Measurements from ENCODE around the gene CNBD2. TPM values are rescaled to one million over a fixed set of nuclear protein-coding genes. Genes with fewer than 3 reads are reported as not detected.
"Not testable (repeated sequence)": the region's sequence is repeated elsewhere in the genome, so short reads cannot be mapped to it uniquely, and the experiment has no call there.

The CNBD2 gene
- polyA plus RNA-seq, 1 donor (not counting 4 experiments of a cell fraction or from before 2014, with no cell fraction given): 3.0 TPM

DNA sequence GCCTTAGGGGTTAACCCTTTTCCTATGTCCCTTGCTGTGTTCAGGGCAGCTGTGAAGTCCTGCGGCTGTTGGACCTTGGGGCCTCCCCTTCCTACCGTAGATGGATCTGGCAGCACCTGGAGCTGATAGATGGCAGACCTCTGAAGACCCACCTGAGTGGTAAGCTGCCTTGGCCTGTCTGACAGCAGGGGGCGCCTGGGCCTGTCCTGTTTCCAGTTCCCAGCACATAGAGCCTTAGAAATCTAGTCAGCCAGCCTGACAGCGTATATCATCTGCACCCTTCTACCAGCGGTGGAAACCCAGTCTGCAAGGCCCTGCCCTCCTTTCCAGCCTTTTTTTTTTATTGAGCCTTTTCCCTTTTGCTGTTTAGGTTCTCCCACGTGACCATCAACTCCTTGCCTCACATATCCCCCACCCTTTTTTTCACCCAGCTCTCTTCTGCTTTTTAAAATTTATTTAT is 26.6 kb downstream of the CNBD2 start:
- peak overlapping the region; percentile 33 for H2AFZ ChIP-seq (ENCODE audit: control insufficient read depth, low read length)
- TF ChIP-seq, protein P1, sequence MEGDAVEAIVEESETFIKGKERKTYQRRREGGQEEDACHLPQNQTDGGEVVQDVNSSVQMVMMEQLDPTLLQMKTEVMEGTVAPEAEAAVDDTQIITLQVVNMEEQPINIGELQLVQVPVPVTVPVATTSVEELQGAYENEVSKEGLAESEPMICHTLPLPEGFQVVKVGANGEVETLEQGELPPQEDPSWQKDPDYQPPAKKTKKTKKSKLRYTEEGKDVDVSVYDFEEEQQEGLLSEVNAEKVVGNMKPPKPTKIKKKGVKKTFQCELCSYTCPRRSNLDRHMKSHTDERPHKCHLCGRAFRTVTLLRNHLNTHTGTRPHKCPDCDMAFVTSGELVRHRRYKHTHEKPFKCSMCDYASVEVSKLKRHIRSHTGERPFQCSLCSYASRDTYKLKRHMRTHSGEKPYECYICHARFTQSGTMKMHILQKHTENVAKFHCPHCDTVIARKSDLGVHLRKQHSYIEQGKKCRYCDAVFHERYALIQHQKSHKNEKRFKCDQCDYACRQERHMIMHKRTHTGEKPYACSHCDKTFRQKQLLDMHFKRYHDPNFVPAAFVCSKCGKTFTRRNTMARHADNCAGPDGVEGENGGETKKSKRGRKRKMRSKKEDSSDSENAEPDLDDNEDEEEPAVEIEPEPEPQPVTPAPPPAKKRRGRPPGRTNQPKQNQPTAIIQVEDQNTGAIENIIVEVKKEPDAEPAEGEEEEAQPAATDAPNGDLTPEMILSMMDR (optimal IDR thresholded peaks at IDR 0.05 in 1 of 3, IDR thresholded peaks at IDR 0.05 in 1 of 3, conservative IDR thresholded peaks at IDR 0.05 in 1 of 3; ENCODE audit: extremely low read depth in 1 of 3, insufficient read depth in 2 of 3, low read length in 3 of 3): peak; percentile 92 to 98 (median 95)
- TF ChIP-seq EZH2 (IDR thresholded peaks at IDR 0.05; ENCODE audit: low read length): no peak
- H3K4me1 ChIP-seq (ENCODE audit: control insufficient read depth, extremely low read depth, insufficient read depth, low read length): peaks cover 3% of the 10 kb centered on the region
- H3K79me2 ChIP-seq (ENCODE audit: control insufficient read depth, insufficient read depth, low read length): no peaks in the 10 kb centered on the region
- H3K9me3 ChIP-seq (ENCODE audit: control insufficient read depth, low read depth, low read length): no peaks in the 10 kb centered on the region
- FAIRE-seq (peak; percentile 75), DNase-seq (ENCODE audit: low read depth, low spot score) (peak; percentile 55)
- no peaks in the 10 kb centered on the region for H3K27me3 ChIP-seq (ENCODE audit: control insufficient read depth, extremely low read depth, insufficient read depth, low read length)
- dilution Hi-C loops (cut with MboI; ENCODE audit: extremely low pct_ligation_motif_present, low sequenced_read_pairs): no loop called here
- H4K20me1 ChIP-seq (ENCODE audit: control insufficient read depth, extremely low read depth, insufficient read depth, low read length): no peaks in the 10 kb centered on the region
- H3K4me2 ChIP-seq (ENCODE audit: control insufficient read depth, extremely low read depth, insufficient read depth, low read depth, low read length): no peak overlapping the region
- H3K36me3 ChIP-seq (ENCODE audit: control insufficient read depth in 2 of 2, extremely low read depth in 1 of 2, insufficient read depth in 2 of 2, low read length in 2 of 2): no peaks in the 10 kb centered on the region
- no peak overlapping the region for H3K27ac ChIP-seq (ENCODE audit: control insufficient read depth, insufficient read depth, low read length)
- no peak overlapping the region for H3K4me3 ChIP-seq (ENCODE audit: control insufficient read depth in 2 of 3, extremely low read depth in 1 of 3, insufficient read depth in 2 of 3, low read depth in 1 of 3, low read length in 3 of 3)
- no peaks in the 10 kb centered on the region for H3K9me1 ChIP-seq (ENCODE audit: control insufficient read depth, extremely low read depth, insufficient read depth, low read length)
- no peak overlapping the region for H3K9ac ChIP-seq (ENCODE audit: control insufficient read depth, extremely low read depth, insufficient read depth, low read length)

DNA sequence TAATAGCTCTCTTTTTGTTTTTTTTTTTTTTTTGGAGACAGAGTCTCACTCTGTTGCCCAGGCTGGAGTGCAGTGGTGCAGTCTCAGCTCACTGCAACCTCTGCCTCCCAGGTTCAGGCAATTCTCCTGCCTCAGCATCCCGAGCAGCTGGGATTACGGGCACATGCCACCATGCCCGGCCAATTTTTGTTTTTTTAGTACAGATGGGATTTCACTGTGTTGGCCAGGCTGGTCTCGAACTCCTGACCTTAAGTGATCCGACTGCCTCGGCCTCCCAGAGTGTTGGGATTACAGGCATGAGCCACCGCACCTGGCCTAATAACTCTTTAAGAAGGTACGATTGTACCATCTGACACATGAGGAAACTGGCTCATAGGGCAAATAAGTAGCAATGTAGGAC is 28.1 kb downstream of the CNBD2 start:
- H4K20me1 ChIP-seq (ENCODE audit: control insufficient read depth, extremely low read depth, insufficient read depth, low read length); H3K9me1 ChIP-seq (ENCODE audit: control insufficient read depth, extremely low read depth, insufficient read depth, low read length); H3K36me3 ChIP-seq (ENCODE audit: control insufficient read depth in 2 of 2, extremely low read depth in 1 of 2, insufficient read depth in 2 of 2, low read length in 2 of 2); H3K4me3 ChIP-seq (ENCODE audit: control insufficient read depth in 2 of 3, extremely low read depth in 1 of 3, insufficient read depth in 2 of 3, low read depth in 1 of 3, low read length in 3 of 3); H3K4me2 ChIP-seq (ENCODE audit: control insufficient read depth, extremely low read depth, insufficient read depth, low read depth, low read length); H3K79me2 ChIP-seq (ENCODE audit: control insufficient read depth, insufficient read depth, low read length); DNase-seq (ENCODE audit: low read depth, low spot score); H3K4me1 ChIP-seq (ENCODE audit: control insufficient read depth, extremely low read depth, insufficient read depth, low read length); H2AFZ ChIP-seq (ENCODE audit: control insufficient read depth, low read length); FAIRE-seq; H3K27ac ChIP-seq (ENCODE audit: control insufficient read depth, insufficient read depth, low read length); dilution Hi-C loops (cut with MboI; ENCODE audit: extremely low pct_ligation_motif_present, low sequenced_read_pairs); H3K27me3 ChIP-seq (ENCODE audit: control insufficient read depth, extremely low read depth, insufficient read depth, low read length); H3K9ac ChIP-seq (ENCODE audit: control insufficient read depth, extremely low read depth, insufficient read depth, low read length); H3K9me3 ChIP-seq (ENCODE audit: control insufficient read depth, low read depth, low read length): not testable (repeated sequence)

DNA sequence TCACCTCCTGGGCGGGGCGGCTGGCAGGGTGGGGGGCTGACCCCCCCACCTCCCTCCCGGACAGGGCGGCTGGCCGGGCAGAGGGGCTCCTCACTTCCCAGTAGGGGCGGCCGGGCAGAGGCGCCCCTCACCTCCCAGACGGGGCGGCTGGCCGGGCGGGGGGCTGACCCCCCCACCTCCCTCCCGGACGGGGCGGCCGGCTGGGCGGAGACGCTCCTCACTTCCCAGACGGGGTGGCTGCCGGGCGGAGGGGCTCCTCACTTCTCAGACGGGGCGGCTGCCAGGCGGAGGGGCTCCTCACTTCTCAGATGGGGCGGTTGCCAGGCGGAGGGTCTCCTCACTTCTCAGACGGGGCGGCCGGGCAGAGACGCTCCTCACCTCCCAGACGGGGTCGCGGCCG is 32.9 kb downstream of the CNBD2 start:
- H3K9me3 ChIP-seq (ENCODE audit: control insufficient read depth, low read depth, low read length); H3K36me3 ChIP-seq (ENCODE audit: control insufficient read depth in 2 of 2, extremely low read depth in 1 of 2, insufficient read depth in 2 of 2, low read length in 2 of 2); dilution Hi-C loops (cut with MboI; ENCODE audit: extremely low pct_ligation_motif_present, low sequenced_read_pairs); H3K27me3 ChIP-seq (ENCODE audit: control insufficient read depth, extremely low read depth, insufficient read depth, low read length); FAIRE-seq; H3K9me1 ChIP-seq (ENCODE audit: control insufficient read depth, extremely low read depth, insufficient read depth, low read length); H3K79me2 ChIP-seq (ENCODE audit: control insufficient read depth, insufficient read depth, low read length); H4K20me1 ChIP-seq (ENCODE audit: control insufficient read depth, extremely low read depth, insufficient read depth, low read length); H2AFZ ChIP-seq (ENCODE audit: control insufficient read depth, low read length); H3K4me3 ChIP-seq (ENCODE audit: control insufficient read depth in 2 of 3, extremely low read depth in 1 of 3, insufficient read depth in 2 of 3, low read depth in 1 of 3, low read length in 3 of 3); H3K9ac ChIP-seq (ENCODE audit: control insufficient read depth, extremely low read depth, insufficient read depth, low read length); DNase-seq (ENCODE audit: low read depth, low spot score); H3K4me1 ChIP-seq (ENCODE audit: control insufficient read depth, extremely low read depth, insufficient read depth, low read length); H3K27ac ChIP-seq (ENCODE audit: control insufficient read depth, insufficient read depth, low read length); H3K4me2 ChIP-seq (ENCODE audit: control insufficient read depth, extremely low read depth, insufficient read depth, low read depth, low read length): not testable (repeated sequence)

Data from keratinocyte (primary cell).